ENCODE data around the gene TMEM25.
"Not testable (repeated sequence)": the region's sequence is repeated elsewhere in the genome, so short reads cannot be mapped to it uniquely, and the experiment has no call there.

TMEM25 gene

GRCh38 chr11:118569670-118570069 is 38.7 kb downstream of the TMEM25 start:
- no peak overlapping the region for H2AFZ ChIP-seq (ENCODE audit: low read length)
- no peak for TF ChIP-seq EZH2 (IDR thresholded peaks at IDR 0.05; ENCODE audit: borderline replicate concordance, low read length)
- peaks cover 22% of the 10 kb centered on the region for H3K4me1 ChIP-seq (ENCODE audit: insufficient read depth, low read length, severe bottlenecking)
- no peak overlapping the region for H3K9ac ChIP-seq (ENCODE audit: low read length)
- H3K9me3 ChIP-seq (ENCODE audit: low read length) = no peaks in the 10 kb centered on the region
- no peaks in the 10 kb centered on the region for H3K9me2 ChIP-seq (ENCODE audit: low read depth, low read length)
- H4K20me1 ChIP-seq (ENCODE audit: insufficient read depth, low read length) = no peaks in the 10 kb centered on the region
- no peak overlapping the region for H3K4me3 ChIP-seq (ENCODE audit: low read depth, low read length, poor library complexity, severe bottlenecking)
- no peak overlapping the region for H3K4me2 ChIP-seq (ENCODE audit: low read length)
- no peak overlapping the region for H3K27ac ChIP-seq (ENCODE audit: low read depth, low read length, poor library complexity, severe bottlenecking)
- peaks cover 6% of the 10 kb centered on the region; the same call in 1 of the 2 replicates for H3K36me3 ChIP-seq (ENCODE audit: insufficient read depth, low read length)
- no peaks in the 10 kb centered on the region for H3F3A ChIP-seq (ENCODE audit: insufficient read depth, low read length)
- peaks cover 24% of the 10 kb centered on the region for H3K79me2 ChIP-seq (ENCODE audit: insufficient read depth, low read length)
- H3K27me3 ChIP-seq (ENCODE audit: insufficient read depth, low read length) = no peaks in the 10 kb centered on the region

GRCh38 chr11:118570787-118571186 is 39.8 kb downstream of the TMEM25 start:
- H3K27ac ChIP-seq (ENCODE audit: low read depth, low read length, poor library complexity, severe bottlenecking) = no peak overlapping the region
- H2AFZ ChIP-seq (ENCODE audit: low read length) = no peak overlapping the region
- no peaks in the 10 kb centered on the region for H3K9me2 ChIP-seq (ENCODE audit: low read depth, low read length)

GRCh38 chr11:118571701-118572060 is 40.7 kb downstream of the TMEM25 start:
- not testable (repeated sequence) for H3F3A ChIP-seq (ENCODE audit: insufficient read depth, low read length); H4K20me1 ChIP-seq (ENCODE audit: insufficient read depth, low read length); H3K36me3 ChIP-seq (ENCODE audit: insufficient read depth, low read length); H3K27me3 ChIP-seq (ENCODE audit: insufficient read depth, low read length); H3K9me3 ChIP-seq (ENCODE audit: low read length); H3K9me2 ChIP-seq (ENCODE audit: low read depth, low read length)
- peak overlapping the region; percentile 75 for H3K4me2 ChIP-seq (ENCODE audit: low read length)
- H3K79me2 ChIP-seq (ENCODE audit: insufficient read depth, low read length) = peaks cover 44% of the 10 kb centered on the region
- peak overlapping the region; percentile 21 for H3K27ac ChIP-seq (ENCODE audit: low read depth, low read length, poor library complexity, severe bottlenecking)
- H3K9ac ChIP-seq (ENCODE audit: low read length) = peak overlapping the region; percentile 37
- H3K4me1 ChIP-seq (ENCODE audit: insufficient read depth, low read length, severe bottlenecking) = peaks cover 26% of the 10 kb centered on the region
- H2AFZ ChIP-seq (ENCODE audit: low read length) = peak overlapping the region; percentile 96
- H3K4me3 ChIP-seq (ENCODE audit: low read depth, low read length, poor library complexity, severe bottlenecking) = peak overlapping the region; percentile 95

More at GRCh38 chr11:118570787-118571186, 39.8 kb downstream of the TMEM25 start:
- TF ChIP-seq CTCF (IDR thresholded peaks at IDR 0.05; ENCODE audit: low read length) = no peak
- no peak for TF ChIP-seq EZH2 (IDR thresholded peaks at IDR 0.05; ENCODE audit: borderline replicate concordance, low read length)
- H3K4me2 ChIP-seq (ENCODE audit: low read length) = no peak overlapping the region
- H3K4me3 ChIP-seq (ENCODE audit: low read depth, low read length, poor library complexity, severe bottlenecking) = no peak overlapping the region
- H3K36me3 ChIP-seq (ENCODE audit: insufficient read depth, low read length) = peaks cover 6% of the 10 kb centered on the region; the same call in 1 of the 2 replicates
- H3K27me3 ChIP-seq (ENCODE audit: insufficient read depth, low read length) = no peaks in the 10 kb centered on the region
- H3K79me2 ChIP-seq (ENCODE audit: insufficient read depth, low read length) = peaks cover 36% of the 10 kb centered on the region
- H4K20me1 ChIP-seq (ENCODE audit: insufficient read depth, low read length) = no peaks in the 10 kb centered on the region
- H3K9ac ChIP-seq (ENCODE audit: low read length) = no peak overlapping the region
- H3K4me1 ChIP-seq (ENCODE audit: insufficient read depth, low read length, severe bottlenecking) = peaks cover 26% of the 10 kb centered on the region
- no peaks in the 10 kb centered on the region for H3K9me3 ChIP-seq (ENCODE audit: low read length)
- H3F3A ChIP-seq (ENCODE audit: insufficient read depth, low read length) = no peaks in the 10 kb centered on the region

- Histone ChIP-seq H3K4me1 (ENCODE audit: insufficient read depth, low read length, severe bottlenecking) (peaks cover 26% of the 10 kb centered on the region), H3K9me2 (ENCODE audit: low read depth, low read length) (no peaks in the 10 kb centered on the region), H3K27ac (ENCODE audit: low read depth, low read length, poor library complexity, severe bottlenecking) (peak within 1 kb of the TSS; percentile 55), H3K36me3 (ENCODE audit: insufficient read depth, low read length) (peaks cover 6% of the 10 kb centered on the region; the same call in 1 of the 2 replicates), H3K9ac (ENCODE audit: low read length) (peak within 1 kb of the TSS; percentile 95), H3K79me2 (ENCODE audit: insufficient read depth, low read length) (peaks cover 51% of the 10 kb centered on the region), H3K4me2 (ENCODE audit: low read length) (peak within 1 kb of the TSS; percentile 87), H4K20me1 (ENCODE audit: insufficient read depth, low read length) (no peaks in the 10 kb centered on the region), H3K9me3 (ENCODE audit: low read length) (no peaks in the 10 kb centered on the region), H3K4me3 (ENCODE audit: low read depth, low read length, poor library complexity, severe bottlenecking) (peak within 1 kb of the TSS; percentile 95), H3F3A (ENCODE audit: insufficient read depth, low read length) (no peaks in the 10 kb centered on the region), H3K27me3 (ENCODE audit: insufficient read depth, low read length) (no peaks in the 10 kb centered on the region), H2AFZ (ENCODE audit: low read length) (peak within 1 kb of the TSS; percentile 96)
- TF ChIP-seq CTCF (IDR thresholded peaks at IDR 0.05; ENCODE audit: low read length) (no peak), EZH2 (IDR thresholded peaks at IDR 0.05; ENCODE audit: borderline replicate concordance, low read length) (no peak)
These were observed 41.3 kb downstream of the TMEM25 start, which contains the start of gene ARCN1 for GRCh38 chr11:118572061-118572980. Gene ARCN1, plus strand, starts transcription at chr11:118572409. Its CDS starts 139 bp downstream, at chr11:118572548.
